GM21526 (cell line): Measurements from ENCODE around the gene CHRM2.
"Not testable (repeated sequence)": the region's sequence is repeated elsewhere in the genome, so short reads cannot be mapped to it uniquely, and the experiment has no call there.

ENCODE experiments used
- ATAC-seq: cut with Tn5 transposase; IDR thresholded peaks from one replicate; pipeline ENCODE4 v1.9.1; 2021; ENCODE audit warnings: moderate library complexity; ENCODE audit not compliant: unreplicated experiment, low FRiP score

CHRM2 gene

GRCh38 chr7:136868496-136869000 is at the start of gene CHRM2:
TSS of gene CHRM2 (plus strand) at chr7:136868652. CDS start at chr7:137014866, 146,214 bp downstream.
- no peak for ATAC-seq

- ATAC-seq = not testable (repeated sequence)
Observed at GRCh38 chr7:136831398-136831797, 37.1 kb upstream of the CHRM2 start.

DNA sequence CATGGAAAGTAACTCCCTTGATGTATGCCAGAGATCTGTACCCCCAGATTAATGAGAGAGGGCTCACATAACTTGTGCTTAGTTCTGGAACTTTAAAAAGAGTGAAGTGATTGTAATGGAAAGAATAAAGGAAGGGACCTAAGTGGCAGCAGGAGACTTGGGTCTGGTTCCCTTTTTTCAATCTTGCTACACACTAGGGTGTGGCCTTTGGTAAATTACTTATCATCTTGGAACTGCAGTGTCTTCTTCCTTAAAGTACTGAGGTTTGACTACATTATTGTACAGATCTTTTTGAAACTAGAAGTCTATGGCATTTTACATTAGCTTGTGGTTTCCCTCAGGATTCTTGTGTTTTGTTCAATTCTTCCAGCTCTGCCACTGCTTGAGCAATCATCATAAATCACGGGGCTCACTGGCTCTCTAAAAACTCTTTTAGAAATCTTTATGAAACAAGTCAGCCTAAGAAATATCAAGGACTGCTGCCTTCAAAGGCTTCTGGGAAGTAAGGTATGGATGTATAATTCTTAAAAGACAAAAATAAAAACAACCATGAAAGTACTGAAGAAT is 22.5 kb upstream of the CHRM2 start:
- ATAC-seq = no peak

DNA sequence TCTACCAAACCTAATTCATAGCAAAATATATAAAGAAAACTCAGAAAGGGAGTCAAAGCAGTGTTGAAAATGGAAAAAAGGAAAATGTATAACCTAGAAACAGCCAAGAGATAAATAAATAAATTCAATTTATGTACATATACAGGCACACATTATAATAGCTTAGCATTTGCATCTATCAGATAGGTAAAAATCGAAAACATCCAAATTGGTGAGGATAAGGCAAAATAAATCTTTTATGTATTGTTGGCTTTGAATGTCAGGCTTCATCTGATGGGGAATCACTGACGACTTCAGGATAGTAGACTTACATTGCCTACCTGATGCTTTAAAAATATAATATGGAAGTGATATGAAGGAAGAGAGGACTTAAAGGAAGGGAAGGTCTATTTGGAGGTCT is 20.6 kb upstream of the CHRM2 start:
- no peak for ATAC-seq

DNA sequence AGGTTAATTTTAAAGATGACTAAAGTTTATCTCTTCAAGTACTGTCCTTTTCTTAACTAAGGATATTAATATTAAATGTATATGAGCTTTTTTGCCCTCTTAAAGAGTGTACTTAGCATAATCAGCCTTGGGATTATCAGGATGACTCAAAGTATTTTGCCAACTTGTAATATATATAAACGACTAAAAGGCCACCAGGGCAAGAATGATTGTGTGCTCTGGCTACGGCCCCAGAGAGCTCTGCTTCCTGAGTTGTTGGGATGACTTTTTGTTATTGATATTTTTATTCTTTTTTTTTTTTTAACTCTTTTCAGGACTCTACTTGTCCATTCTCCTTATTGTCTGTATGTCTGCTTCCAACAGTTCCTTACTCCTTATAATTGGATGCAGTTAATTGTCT is 14.8 kb upstream of the CHRM2 start:
- ATAC-seq = no peak

DNA sequence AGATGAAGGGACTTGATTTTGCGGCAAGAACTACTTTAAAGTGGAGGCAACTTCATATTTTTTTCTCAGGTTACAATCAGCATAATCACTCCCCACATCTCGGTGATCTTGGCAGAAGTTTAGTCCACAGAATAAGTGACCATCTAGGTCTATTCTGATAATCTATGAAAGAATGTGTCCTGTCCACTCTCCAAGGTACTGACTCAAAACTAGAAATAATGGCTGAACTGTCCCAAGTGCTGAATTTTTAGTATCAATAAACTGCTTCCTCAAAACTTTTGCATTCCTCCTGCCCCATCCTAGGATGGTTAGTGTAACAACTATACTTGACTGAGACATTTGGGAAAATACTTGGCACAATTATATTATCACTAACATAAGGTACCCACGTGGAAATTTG is 10.9 kb upstream of the CHRM2 start:
- ATAC-seq = no peak

- ATAC-seq = no peak
Observed at GRCh38 chr7:136859803-136860202, 8.6 kb upstream of the CHRM2 start.

DNA sequence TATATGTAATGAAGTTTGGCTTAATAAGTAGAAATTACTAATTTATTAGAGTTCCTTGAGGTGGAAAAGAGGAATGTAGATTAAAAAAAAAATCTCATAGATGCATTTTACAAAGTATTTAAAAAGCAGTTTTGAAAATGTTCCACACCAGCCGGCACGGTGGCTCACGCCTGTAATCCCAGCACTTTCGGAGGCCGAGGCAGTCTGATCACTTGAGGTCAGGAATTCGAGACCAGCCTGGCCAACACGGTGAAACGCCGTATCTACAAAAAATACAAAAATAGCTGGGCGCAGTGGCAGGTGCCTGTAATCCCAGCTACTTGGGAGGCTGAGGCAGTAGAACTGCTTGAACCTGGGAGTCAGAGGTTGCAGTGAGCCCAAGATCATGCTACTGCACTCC is 3.2 kb upstream of the CHRM2 start:
- ATAC-seq = no peak

DNA sequence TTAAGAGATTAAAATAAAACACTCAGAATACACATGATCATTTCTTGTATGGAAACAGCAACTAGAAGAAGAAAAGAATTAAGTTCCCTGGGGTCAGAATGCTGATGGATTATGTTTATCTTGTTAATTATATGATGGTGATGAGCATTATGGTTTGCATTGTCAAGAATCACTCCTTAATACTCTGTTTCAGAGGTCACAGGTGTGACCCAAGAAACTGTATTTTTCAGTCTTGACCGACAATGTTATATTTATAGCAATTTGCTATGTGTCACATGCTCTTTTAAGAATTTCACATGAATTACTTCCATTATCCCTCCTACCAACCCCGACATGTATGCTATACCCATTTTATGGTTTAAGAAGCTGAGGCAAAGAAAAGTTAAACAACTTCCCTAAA is 2.7 kb upstream of the CHRM2 start:
- no peak for ATAC-seq

GRCh38 chr7:136869001-136869961 is 829 bp downstream of the CHRM2 start:
- no peak for ATAC-seq

GRCh38 chr7:136869991-136870865 is 1.8 kb downstream of the CHRM2 start:
- no peak for ATAC-seq

DNA sequence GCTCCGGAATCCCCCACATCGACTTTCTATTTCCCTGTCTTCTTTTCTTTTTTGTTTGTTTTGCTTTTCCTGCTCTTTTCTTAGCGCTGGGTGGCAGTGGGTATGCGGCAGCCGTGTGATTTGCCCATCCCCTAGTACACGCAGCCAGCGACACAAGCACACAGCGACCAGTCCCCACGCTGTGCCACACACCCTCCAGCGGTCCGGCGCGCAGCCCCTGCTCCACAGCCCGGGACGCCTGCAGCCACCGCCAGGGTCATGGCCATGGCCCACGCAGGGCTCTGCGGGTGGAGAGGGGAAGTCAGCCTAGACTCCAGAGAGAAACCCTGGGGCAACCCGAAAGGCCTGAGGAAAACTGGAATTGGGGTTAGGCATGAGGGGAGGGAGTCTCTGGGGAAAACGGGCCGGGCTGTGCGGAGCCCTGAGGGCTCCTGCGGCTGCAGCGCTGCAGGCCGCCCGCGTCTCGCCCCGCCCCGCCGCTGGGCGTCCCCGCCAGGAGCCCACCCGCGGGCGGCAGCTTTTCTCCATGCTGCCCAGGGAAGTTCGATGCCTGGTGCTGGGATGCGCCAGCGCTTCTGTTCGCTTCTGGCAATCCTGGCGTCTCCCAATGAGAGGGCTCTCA is 2.5 kb downstream of the CHRM2 start:
- no peak for ATAC-seq

- no peak for ATAC-seq
Observed at GRCh38 chr7:136874393-136875032, 6.1 kb downstream of the CHRM2 start.

DNA sequence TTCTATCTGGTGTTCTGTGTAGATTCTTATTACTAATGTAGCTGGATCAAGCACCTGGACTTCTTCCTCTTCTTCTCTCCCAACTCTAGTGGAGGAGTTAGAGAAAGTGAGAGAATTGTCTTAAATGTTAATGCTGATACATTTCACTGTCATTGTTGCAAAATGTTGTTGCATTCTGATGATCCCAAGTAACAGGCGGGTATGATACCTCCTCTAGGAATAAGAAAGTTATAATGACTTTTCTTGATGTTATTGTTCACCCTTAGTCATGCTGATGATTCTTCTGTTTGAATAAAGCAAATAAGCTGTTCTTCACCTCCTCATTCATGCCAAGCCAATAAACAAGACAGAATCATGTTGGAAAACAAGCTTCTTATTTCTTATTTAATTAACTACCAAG is 9.1 kb downstream of the CHRM2 start:
- ATAC-seq = no peak

- no peak for ATAC-seq
Observed at GRCh38 chr7:136877990-136878389, 9.5 kb downstream of the CHRM2 start.

DNA sequence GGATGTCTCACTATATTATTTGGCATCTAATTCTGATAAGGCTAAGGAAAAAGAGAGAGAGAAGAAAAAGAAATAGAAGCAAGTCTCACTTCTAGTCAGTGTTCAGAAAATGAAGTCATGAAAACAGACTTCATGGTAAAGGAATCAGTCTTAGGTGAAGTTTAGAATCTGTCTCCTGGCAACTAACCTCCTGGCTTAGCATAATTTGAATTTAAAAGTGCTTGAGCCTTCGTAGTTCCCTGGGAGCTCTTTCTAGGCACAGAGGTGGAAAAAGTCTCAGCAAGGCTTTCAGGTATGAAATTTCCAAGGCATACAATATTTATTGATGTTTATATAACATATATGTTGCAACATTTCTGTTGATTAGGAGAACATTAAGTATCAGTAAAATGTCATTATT is 10.4 kb downstream of the CHRM2 start:
- ATAC-seq = no peak

- no peak for ATAC-seq
Observed at GRCh38 chr7:136883046-136883445, 14.6 kb downstream of the CHRM2 start.

GRCh38 chr7:136884492-136884891 is 16.0 kb downstream of the CHRM2 start:
- no peak for ATAC-seq

DNA sequence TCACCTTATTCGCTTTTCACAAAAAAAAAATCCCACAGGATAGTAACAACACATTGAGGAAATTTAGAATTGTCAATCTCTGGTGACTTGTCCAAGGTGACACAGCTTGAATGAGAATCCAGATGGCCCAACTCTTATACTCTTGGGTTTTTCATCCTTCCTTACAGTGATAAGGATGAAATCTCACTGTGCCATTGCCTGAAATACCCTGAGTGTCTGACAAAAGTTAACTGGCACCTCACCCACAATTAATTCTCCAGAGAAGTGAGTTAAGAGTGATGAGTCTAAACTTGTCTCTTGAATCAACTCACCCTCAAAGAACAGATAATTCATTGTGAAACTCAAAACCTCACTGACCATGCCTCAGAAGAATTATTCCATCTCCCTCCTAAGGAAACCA is 18.9 kb downstream of the CHRM2 start:
- ATAC-seq = no peak

DNA sequence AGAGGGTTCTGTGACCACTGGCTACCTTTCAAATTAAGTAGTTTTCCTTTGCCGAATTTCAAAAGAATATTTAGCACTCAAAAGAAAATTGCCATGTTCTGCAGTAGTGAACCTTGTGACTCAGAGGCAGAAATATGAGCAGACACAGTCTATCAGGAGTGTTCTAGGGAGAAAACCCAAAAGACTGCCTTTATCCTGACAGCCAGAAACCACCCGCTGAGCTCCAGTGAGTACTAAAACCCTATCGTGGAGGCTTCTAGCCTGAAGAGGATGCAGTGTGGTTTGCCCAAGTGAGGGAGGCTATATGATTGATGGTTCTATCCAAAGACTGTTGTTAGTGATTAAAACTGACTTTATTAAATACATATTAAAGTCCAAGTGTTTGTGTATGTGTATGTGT is 21.9 kb downstream of the CHRM2 start:
- ATAC-seq = no peak
